Loucy (cell line): ENCODE measurements around the gene ADAMTSL2.

Experiments used
- H2AFZ ChIP-seq: fragments of 200-600 bp; sonication (generic); 2 replicates; pipeline ENCODE4 v1.6.0; 2016; ENCODE audit warnings: antibody characterized with exemption, mild to moderate bottlenecking, low read length, moderate library complexity
- H3F3A ChIP-seq: fragments of 200-600 bp; 2 replicates; pipeline ENCODE4 v1.6.0; 2016; ENCODE audit warnings: antibody characterized with exemption, low read depth, mild to moderate bottlenecking
- H3K27me3 ChIP-seq: fragments of 200-600 bp; sonication (generic); 2 replicates; pipeline ENCODE4 v1.6.1; 2014; ENCODE audit warnings: low read length, mild to moderate bottlenecking; ENCODE audit not compliant: insufficient read depth, poor library complexity, severe bottlenecking
- H3K36me3 ChIP-seq: fragments of 200-600 bp; sonication (generic); 2 replicates; pipeline ENCODE4 v1.6.1; 2016; ENCODE audit warnings: low read length; ENCODE audit not compliant: insufficient read depth
- H3K4me1 ChIP-seq: fragments of 200-600 bp; sonication (generic); 2 replicates; pipeline ENCODE4 v1.5.1; 2014; ENCODE audit warnings: low read length, mild to moderate bottlenecking; ENCODE audit not compliant: insufficient read depth, poor library complexity, severe bottlenecking
- H3K4me2 ChIP-seq: fragments of 200-600 bp; sonication (generic); 2 replicates; pipeline ENCODE4 v1.6.0; 2014; ENCODE audit warnings: antibody characterized with exemption, low read length, low read depth, mild to moderate bottlenecking; ENCODE audit not compliant: poor library complexity, severe bottlenecking
- H3K4me3 ChIP-seq: fragments of 200-600 bp; sonication (generic); 2 replicates; pipeline ENCODE4 v1.5.1; 2014; ENCODE audit warnings: low read length, mild to moderate bottlenecking, mixed read lengths; ENCODE audit not compliant: poor library complexity, severe bottlenecking
- H3K79me2 ChIP-seq: fragments of 200-600 bp; sonication (generic); 2 replicates; pipeline ENCODE4 v1.6.1; 2014; ENCODE audit warnings: low read length; ENCODE audit not compliant: insufficient read depth
- H3K9ac ChIP-seq: fragments of 200-600 bp; sonication (generic); 2 replicates; pipeline ENCODE4 v1.6.0; 2014; ENCODE audit warnings: mild to moderate bottlenecking, low read depth, low read length, moderate library complexity; ENCODE audit not compliant: poor library complexity, severe bottlenecking
- H3K9me2 ChIP-seq: fragments of 200-600 bp; sonication (generic); replicated peaks from 2 replicates; pipeline ENCODE4 v1.6.1; 2016; ENCODE audit warnings: low read depth, low read length, mixed read lengths
- H3K9me3 ChIP-seq: fragments of 200-600 bp; sonication (generic); 2 replicates; pipeline ENCODE4 v1.6.1; 2014; ENCODE audit warnings: mild to moderate bottlenecking, antibody characterized with exemption, low read length, low read depth; ENCODE audit not compliant: insufficient read depth
- H4K20me1 ChIP-seq: fragments of 200-600 bp; sonication (generic); 2 replicates; pipeline ENCODE4 v1.6.0; 2014; ENCODE audit warnings: antibody characterized with exemption, low read length, mild to moderate bottlenecking; ENCODE audit not compliant: insufficient read depth, poor library complexity, severe bottlenecking
- CTCF ChIP-seq: fragments of 200-600 bp; sonication (generic); conservative IDR thresholded peaks from 2 replicates; pipeline ENCODE4 v1.5.1; 2014; ENCODE audit warnings: mild to moderate bottlenecking, antibody characterized with exemption, low read length
- EZH2phosphoT487 ChIP-seq: fragments of 200-600 bp; IDR thresholded peaks from 2 replicates; pipeline ENCODE4 v1.6.1; 2018; ENCODE audit warnings: antibody characterized with exemption, mild to moderate bottlenecking, moderate library complexity, borderline replicate concordance

Gene ADAMTSL2

DNA sequence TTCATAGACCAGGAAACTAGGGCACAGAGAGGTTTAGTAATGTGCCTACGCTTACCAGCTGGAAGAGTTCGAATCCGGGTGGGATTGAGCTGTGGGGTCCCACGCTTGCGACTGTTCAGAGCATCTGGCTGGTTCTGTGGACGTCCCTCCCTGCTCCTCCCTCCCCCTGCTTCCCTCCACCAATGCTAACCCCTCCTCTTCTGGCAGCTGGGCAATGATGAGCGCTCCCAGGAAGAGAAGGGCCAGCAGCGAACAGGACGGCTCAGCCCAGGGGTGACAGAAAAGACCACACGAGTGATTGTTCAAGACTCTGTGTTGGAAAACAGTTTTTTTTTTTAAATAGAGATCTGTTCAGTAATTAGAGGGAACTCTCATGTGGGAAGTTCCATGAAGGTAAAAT lies 67.8 kb downstream of the ADAMTSL2 start:
- Histone ChIP-seq H3K4me2 (no peak overlapping the region), H3K4me3 (no peak overlapping the region)

DNA sequence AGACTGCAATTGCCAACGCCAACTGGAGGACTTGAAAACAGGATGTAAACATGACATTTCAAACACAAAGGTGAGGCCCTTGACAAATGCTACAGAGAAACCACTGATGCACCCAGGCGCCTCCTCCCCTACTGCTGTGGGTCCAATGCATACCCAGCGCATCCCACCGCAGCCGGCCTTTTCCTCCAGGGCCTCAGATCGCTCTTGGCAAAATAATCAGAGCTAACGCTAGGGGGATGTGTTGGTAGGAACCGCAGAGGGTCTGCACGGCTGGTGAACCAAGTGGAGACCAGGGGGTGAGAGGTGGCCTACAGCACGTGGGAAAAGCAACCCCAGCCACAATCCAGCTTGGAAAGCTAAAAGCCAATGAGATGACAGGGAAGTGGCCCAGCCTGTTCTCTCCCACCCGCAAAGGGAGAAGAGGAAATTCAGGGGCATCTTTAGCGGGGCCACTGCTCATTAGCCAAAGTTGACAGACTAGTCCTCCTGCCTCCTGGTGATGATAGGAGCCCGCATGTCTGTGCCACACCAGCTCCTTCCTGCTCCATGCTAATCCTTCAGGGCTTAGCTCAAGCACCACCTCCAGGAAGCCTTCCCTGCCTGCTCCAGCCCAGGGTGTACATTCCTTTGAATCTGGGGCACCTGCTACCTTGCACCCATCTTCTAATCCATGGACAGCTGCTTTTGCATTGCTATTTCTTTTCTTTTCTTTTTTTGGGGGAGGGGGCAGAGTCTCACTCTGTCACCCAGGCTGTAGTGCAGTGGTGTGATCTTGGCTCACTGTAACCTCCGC lies 68.8 kb downstream of the ADAMTSL2 start:
- H3K4me3 ChIP-seq, result no peak overlapping the region
- no peak for TF ChIP-seq CTCF
- TF ChIP-seq EZH2phosphoT487, result no peak
- peaks cover 6% of the 10 kb centered on the region for H3K4me1 ChIP-seq
- no peaks in the 10 kb centered on the region for H3K9me3 ChIP-seq
- no peaks in the 10 kb centered on the region for H3F3A ChIP-seq
- no peak overlapping the region for H3K4me2 ChIP-seq
- no peaks in the 10 kb centered on the region for H3K79me2 ChIP-seq
- no peaks in the 10 kb centered on the region for H3K27me3 ChIP-seq
- no peaks in the 10 kb centered on the region for H3K9me2 ChIP-seq
- H2AFZ ChIP-seq, result no peak overlapping the region
- H4K20me1 ChIP-seq, result no peaks in the 10 kb centered on the region
- H3K9ac ChIP-seq, result no peak overlapping the region
- no peaks in the 10 kb centered on the region for H3K36me3 ChIP-seq

More for the DNA sequence above, 67.8 kb downstream of the ADAMTSL2 start:
- Histone ChIP-seq H3F3A (no peaks in the 10 kb centered on the region), H3K27me3 (no peaks in the 10 kb centered on the region), H3K4me1 (peaks cover 6% of the 10 kb centered on the region), H3K9me2 (no peaks in the 10 kb centered on the region), H3K9me3 (peaks cover 9% of the 10 kb centered on the region; the same call in 1 of the 2 replicates), H4K20me1 (no peaks in the 10 kb centered on the region), H3K79me2 (no peaks in the 10 kb centered on the region), H3K36me3 (no peaks in the 10 kb centered on the region), H2AFZ (no peak overlapping the region), H3K9ac (no peak overlapping the region)
- TF ChIP-seq EZH2phosphoT487 (no peak), CTCF (no peak)

GRCh38 chr9:133604214-133604613 lies 69.7 kb downstream of the ADAMTSL2 start:
- no peaks in the 10 kb centered on the region for H4K20me1 ChIP-seq
- H3F3A ChIP-seq, result no peaks in the 10 kb centered on the region
- H3K9ac ChIP-seq, result no peak overlapping the region
- peaks cover 6% of the 10 kb centered on the region for H3K4me1 ChIP-seq
- TF ChIP-seq CTCF (peak; percentile 68), EZH2phosphoT487 (no peak)
- no peaks in the 10 kb centered on the region for H3K36me3 ChIP-seq
- H3K79me2 ChIP-seq, result no peaks in the 10 kb centered on the region
- H3K4me3 ChIP-seq, result no peak overlapping the region
- H3K9me2 ChIP-seq, result no peaks in the 10 kb centered on the region
- no peak overlapping the region for H2AFZ ChIP-seq
- H3K9me3 ChIP-seq, result no peaks in the 10 kb centered on the region
- no peaks in the 10 kb centered on the region for H3K27me3 ChIP-seq
- no peak overlapping the region for H3K4me2 ChIP-seq
